Superior temporal gyrus (tissue), 1 donor: Measurements from ENCODE around the gene KIF5B.

Experiments used
- DNase-seq: peaks from one replicate; pipeline ENCODE4 v3.0.0-alpha.2; 2016; ENCODE audit errors: extremely low spot score

The KIF5B gene

GRCh38 chr10:31961277-31962074 lies 94.7 kb downstream of the KIF5B start:
- no peak for DNase-seq

DNA sequence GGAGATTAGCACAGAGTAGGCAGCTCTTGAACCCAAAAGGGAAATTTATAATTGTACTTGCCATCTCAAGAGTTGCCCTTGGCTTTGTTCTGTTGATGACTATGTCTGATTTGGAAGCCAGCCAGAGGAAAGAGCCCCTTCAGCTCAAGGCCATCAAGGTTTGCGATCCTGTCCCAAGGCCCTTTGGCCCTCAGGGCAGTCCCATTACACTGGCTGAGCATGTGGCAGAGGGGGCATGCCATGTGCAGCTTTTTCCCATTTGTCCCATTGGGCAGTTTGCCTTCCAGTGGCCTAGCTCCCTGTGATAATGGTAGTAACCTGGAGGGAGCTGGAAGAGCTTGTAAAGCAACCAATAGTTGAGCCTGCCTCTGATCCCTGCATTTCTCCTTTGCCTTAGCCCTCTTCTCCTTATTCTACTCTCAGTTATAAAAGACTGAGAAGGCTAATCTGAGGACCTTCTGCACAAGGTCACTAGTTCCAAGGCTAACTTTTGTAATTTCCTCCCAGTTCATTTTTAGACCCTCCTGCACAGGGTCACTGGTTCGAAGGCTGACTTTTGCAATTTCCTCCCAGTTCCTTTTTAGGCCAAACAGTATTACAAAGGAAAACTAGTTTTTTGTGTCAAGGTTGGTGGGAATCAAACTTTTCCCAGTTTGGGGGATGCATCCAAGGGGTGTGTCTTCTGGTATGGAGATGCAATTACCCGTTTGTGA lies 96.6 kb downstream of the KIF5B start:
- DNase-seq: no peak
